HG02840 (cell line): ENCODE results near the gene MYO1E.

Experiments used
- ATAC-seq: cut with Tn5 transposase; IDR thresholded peaks from one replicate; pipeline ENCODE4 v1.9.1; 2021; ENCODE audit warnings: mild to moderate bottlenecking, moderate library complexity, moderate number of reproducible peaks; ENCODE audit not compliant: unreplicated experiment, low FRiP score

Gene MYO1E

GRCh38 chr15:59208613-59209249 is 163.9 kb downstream of the MYO1E start:
- ATAC-seq: no peak

- ATAC-seq: no peak
Measured at GRCh38 chr15:59206623-59207183, 166.0 kb downstream of the MYO1E start, which contains the start of gene LDHAL6B. LDHAL6B (plus strand) TSS chr15:59206843; CDS start chr15:59206941, 98 bp downstream.

- no peak for ATAC-seq
Measured at GRCh38 chr15:59205839-59206622, 166.6 kb downstream of the MYO1E start.

- ATAC-seq: no peak
Measured at GRCh38 chr15:59203657-59204056, 169.0 kb downstream of the MYO1E start.

- ATAC-seq: no peak
Measured at GRCh38 chr15:59203008-59203407, 169.7 kb downstream of the MYO1E start.

GRCh38 chr15:59200560-59200959 is 172.1 kb downstream of the MYO1E start:
- no peak for ATAC-seq

- no peak for ATAC-seq
Measured at GRCh38 chr15:59199626-59200465, 172.8 kb downstream of the MYO1E start.

GRCh38 chr15:59197454-59197853 is 175.2 kb downstream of the MYO1E start:
- ATAC-seq: no peak

GRCh38 chr15:59196416-59196815 is 176.3 kb downstream of the MYO1E start:
- ATAC-seq: no peak

- ATAC-seq: no peak
Measured at GRCh38 chr15:59194639-59195325, 177.9 kb downstream of the MYO1E start.

GRCh38 chr15:59191855-59192237 is 180.8 kb downstream of the MYO1E start:
- no peak for ATAC-seq

- ATAC-seq: no peak
Measured at GRCh38 chr15:59190291-59190690, 182.4 kb downstream of the MYO1E start.

- no peak for ATAC-seq
Measured at GRCh38 chr15:59189241-59189640, 183.4 kb downstream of the MYO1E start.

GRCh38 chr15:59186501-59186900 is 186.2 kb downstream of the MYO1E start:
- ATAC-seq: no peak

- ATAC-seq: no peak
Measured at GRCh38 chr15:59185725-59186124, 186.9 kb downstream of the MYO1E start.

GRCh38 chr15:59180945-59181600 is 191.6 kb downstream of the MYO1E start:
- no peak for ATAC-seq

- ATAC-seq: no peak
Measured at GRCh38 chr15:59179717-59180116, 193.0 kb downstream of the MYO1E start.

- ATAC-seq: no peak
Measured at GRCh38 chr15:59178151-59178695, 194.4 kb downstream of the MYO1E start.

GRCh38 chr15:59177317-59177660 is 195.4 kb downstream of the MYO1E start:
- no peak for ATAC-seq
